ENCODE measurements around the gene CMTR1.

DNA sequence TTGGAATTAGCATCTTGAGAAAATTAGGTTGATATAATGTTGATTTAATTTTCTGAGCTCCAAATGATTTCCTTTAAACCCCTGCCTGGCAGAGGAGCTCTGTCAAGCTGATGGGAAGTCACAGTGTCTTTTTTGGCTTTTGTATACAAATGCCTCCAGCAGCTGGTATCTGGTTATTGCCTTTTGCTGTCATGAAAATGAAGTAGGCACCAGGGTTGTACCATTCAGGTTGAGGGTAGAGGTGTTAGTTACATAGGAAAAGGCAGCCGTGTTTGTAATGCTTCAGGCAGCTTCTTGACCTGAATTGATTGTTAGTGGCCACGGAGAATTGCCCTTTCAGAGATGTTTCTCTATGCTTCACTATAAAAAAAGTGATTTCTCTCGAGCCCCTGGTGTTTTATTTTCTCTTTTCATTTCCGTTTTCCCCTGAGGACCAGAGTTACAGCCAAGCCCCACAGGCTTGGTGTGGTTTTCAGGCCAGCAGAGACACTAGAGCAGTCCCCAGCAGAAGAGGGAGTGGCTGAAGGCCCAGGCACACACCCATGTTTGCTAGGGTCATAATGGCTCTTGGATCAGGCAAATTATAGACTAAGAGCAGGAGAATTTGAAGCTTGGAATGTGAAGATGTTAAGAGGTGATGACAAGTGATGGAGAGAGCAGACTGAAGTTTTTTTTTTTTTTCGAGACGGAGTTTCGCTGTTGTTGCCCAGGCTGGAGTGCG, 21.6 kb downstream of the CMTR1 start:
- TF ChIP-seq, protein P1, sequence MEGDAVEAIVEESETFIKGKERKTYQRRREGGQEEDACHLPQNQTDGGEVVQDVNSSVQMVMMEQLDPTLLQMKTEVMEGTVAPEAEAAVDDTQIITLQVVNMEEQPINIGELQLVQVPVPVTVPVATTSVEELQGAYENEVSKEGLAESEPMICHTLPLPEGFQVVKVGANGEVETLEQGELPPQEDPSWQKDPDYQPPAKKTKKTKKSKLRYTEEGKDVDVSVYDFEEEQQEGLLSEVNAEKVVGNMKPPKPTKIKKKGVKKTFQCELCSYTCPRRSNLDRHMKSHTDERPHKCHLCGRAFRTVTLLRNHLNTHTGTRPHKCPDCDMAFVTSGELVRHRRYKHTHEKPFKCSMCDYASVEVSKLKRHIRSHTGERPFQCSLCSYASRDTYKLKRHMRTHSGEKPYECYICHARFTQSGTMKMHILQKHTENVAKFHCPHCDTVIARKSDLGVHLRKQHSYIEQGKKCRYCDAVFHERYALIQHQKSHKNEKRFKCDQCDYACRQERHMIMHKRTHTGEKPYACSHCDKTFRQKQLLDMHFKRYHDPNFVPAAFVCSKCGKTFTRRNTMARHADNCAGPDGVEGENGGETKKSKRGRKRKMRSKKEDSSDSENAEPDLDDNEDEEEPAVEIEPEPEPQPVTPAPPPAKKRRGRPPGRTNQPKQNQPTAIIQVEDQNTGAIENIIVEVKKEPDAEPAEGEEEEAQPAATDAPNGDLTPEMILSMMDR (IDR thresholded peaks at IDR 0.05; ENCODE audit: low read depth, low read length): no peak
- TF ChIP-seq POLR2A (IDR thresholded peaks at IDR 0.05; ENCODE audit: extremely low read depth, insufficient read length): no peak
- TF ChIP-seq, protein P2, sequence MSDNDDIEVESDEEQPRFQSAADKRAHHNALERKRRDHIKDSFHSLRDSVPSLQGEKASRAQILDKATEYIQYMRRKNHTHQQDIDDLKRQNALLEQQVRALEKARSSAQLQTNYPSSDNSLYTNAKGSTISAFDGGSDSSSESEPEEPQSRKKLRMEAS (IDR thresholded peaks at IDR 0.05; ENCODE audit: low read depth, low read length): no peak
- TF ChIP-seq MYC (IDR thresholded peaks at IDR 0.05; ENCODE audit: low read depth, low read length): no peak
